GM21576 (cell line): ENCODE results near the gene TNFSF10.
"Not testable (repeated sequence)": the region's sequence is repeated elsewhere in the genome, so short reads cannot be mapped to it uniquely, and the experiment has no call there.

Source experiments
- ATAC-seq: cut with Tn5 transposase; IDR thresholded peaks from one replicate; pipeline ENCODE4 v1.9.1; 2021; ENCODE audit warnings: mild to moderate bottlenecking, moderate library complexity; ENCODE audit not compliant: unreplicated experiment

TNFSF10 gene

GRCh38 chr3:172522871-172523818 is at the start of gene TNFSF10:
TNFSF10 (minus strand) TSS chr3:172523430; CDS start chr3:172523384, 46 bp downstream.
- ATAC-seq, result peak; percentile 94

DNA sequence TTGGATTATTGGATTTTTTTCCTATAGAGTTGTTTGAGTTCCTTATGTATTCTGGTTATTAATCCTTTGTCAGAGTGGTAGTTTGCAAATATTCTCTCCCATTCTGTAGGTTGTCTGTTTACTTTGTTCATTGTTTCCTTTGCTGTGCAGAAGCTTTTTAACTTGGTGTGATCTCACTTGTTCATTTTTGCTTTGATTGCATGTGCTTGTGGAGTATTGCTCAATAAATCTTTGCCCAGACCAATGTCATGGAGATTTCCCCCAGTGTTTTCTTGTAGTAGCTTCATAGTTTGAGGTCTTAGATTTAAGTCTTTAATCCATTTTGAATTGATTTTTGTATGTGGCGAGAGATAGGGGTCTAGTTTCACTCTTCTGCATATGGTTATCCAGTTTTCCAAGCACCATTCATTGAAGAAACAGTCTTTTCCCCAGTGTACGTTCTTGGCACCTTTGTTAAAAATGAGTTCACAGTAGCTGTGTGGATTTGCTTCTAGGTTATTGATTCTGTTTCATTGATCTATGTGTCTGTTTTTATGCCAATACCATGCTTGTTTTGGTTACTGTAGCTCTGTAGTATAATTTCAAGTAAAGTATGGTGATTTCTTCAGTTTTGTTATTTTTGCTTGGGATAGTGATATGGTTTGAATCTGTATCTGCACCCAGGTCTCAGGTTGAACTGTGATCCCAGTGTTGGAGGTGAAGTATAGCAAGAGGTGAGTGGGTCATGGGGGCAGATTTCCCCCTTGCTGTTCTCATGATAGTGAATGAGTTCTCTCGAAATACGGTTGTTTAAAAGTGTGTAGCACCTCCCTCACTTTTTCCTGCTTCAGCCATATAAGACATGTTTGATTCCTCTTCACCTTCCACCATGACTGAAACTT is 46.1 kb upstream of the TNFSF10 start:
- no peak for ATAC-seq

DNA sequence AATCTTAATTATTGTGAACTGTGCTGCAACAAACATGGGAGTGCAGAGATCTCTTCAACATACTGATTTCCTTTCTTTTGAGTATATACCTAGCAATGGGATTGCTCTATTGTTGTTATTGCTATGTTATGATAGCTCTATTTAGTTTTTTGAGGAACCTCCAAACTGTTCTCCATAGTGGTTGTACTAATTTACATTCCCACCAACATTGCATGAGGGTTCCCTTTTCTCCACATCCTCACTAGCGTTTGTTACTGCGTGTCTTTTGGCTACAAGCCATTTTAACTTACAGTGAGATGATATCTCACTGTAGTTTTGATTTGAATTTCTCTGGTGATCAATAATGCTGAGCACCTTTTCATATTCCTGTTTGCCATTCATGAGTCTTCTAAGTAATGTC is 45.5 kb upstream of the TNFSF10 start:
- no peak for ATAC-seq

GRCh38 chr3:172566785-172567184 is 43.6 kb upstream of the TNFSF10 start:
- not testable (repeated sequence) for ATAC-seq

DNA sequence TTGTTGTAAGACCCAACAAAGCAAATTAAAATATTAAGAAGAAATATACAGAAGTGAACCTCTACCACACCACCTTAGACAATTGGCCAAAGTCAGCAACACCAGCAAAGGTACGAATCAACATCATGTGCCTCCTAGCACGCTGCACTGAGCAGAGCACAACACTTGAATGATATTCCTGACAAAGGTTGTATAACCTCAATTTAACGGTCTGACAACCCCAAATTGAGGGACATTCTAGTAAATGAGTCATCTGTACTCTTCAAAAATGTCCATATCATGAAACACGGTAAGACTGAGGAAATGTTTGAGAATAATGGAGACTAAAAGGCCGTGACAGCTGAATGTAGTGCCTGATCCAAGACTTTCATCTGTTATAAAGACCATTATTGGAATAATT is 41.3 kb upstream of the TNFSF10 start:
- no peak for ATAC-seq

DNA sequence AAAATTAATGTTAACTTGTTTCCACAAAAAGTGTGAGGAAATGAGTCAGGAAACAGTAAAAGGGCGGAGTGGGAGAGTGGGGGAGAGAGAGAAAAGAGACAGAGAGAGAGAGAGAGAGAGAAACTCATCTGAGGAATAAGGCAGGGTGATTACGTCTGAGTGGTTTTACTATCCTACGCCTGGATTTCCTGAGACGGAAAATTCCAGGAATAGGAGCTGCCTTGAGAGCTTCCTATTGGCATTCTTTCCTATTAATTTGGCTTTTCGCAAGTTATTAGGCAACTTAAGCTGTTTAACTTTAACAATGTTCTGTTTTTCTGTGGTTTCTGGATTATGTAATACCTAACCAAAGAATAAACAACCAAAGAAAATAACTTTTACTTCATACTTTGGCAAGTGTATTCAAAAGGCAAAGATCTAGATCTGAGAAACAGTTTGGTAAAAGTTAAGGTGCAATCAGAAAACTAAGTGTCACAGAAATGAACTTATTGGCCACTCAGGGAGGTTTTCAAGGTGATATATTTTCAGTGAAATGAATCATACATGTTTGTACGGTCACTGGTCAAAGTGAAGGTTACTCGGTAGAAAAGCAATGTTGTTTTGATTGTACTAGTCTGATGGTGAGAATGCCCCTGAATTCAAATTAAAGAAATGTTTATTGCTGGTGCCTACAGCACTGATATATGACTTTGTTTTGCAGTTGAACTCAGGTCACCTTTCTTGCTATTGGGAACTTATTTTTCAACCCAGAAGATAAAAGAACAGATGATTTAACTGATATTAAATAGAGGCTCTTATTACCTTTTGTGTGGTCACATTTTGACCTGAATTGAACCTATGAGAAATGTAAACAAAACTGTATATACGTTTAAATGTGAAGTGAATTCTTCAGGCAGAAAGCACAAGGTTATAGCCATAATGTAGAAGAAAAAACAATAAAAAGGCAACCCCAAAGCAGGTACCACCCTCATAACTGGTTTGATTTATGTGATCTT is 39.9 kb upstream of the TNFSF10 start:
- ATAC-seq, result no peak

DNA sequence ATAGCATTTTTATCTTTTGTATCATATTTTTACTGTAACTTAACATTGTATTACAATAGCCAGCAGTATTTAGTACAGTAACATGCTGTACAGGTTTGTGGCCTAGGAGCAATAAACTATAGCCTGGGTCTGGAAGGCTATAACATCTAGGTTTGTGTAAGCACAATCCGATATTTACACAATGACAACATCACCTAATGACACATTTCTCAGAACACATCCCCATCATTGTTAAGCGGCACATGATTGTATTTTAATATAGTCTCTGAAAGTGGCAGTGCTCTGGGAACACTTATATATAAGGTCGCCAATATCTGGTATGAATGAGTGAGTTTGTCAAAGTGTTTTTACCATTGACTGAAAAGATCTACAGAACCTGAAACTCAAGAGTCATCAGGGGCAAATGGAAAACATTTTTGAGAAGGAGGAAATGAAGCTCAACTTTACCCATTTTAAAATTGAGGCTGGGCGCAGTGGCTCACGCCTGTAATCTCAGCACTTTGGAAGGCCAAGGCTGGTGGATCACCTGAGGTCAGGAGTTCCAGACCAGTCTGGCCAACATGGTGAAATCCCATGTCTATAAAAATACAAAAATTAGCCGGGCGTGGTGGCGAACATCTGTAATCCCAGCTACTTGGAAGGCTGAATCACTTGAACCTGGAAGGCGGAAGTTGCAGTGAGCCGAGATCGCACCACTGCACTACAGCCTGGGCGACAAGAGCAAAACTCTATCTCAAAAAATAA is 38.8 kb upstream of the TNFSF10 start:
- ATAC-seq, result no peak

- ATAC-seq, result no peak
Observed at GRCh38 chr3:172560586-172560985, 37.4 kb upstream of the TNFSF10 start.

- no peak for ATAC-seq
Observed at GRCh38 chr3:172560026-172560425, 36.8 kb upstream of the TNFSF10 start.

GRCh38 chr3:172559020-172559419 is 35.8 kb upstream of the TNFSF10 start:
- ATAC-seq, result no peak

- no peak for ATAC-seq
Observed at GRCh38 chr3:172557515-172558220, 34.4 kb upstream of the TNFSF10 start.

- no peak for ATAC-seq
Observed at GRCh38 chr3:172553526-172554252, 30.5 kb upstream of the TNFSF10 start.

- ATAC-seq, result no peak
Observed at GRCh38 chr3:172552607-172553006, 29.4 kb upstream of the TNFSF10 start.

DNA sequence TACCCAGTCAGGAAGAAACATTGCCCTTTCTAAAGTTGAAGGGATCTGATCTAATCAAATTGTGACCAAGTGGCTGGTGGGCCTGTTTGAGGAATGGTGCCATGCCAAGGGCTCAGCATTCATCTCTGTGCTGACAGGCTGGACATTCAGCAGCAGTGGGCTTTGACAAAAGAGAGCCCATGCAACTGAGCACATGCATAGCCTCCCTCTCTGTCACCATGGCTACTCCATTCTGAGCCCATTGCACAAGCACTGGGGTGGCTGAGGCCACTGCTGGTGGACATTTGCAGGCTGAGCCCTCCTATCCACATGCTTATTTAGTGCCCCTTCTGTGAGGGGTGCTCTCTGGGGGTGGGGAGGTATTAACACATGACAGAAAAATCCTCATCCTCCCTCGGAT is 28.6 kb upstream of the TNFSF10 start:
- ATAC-seq, result no peak

DNA sequence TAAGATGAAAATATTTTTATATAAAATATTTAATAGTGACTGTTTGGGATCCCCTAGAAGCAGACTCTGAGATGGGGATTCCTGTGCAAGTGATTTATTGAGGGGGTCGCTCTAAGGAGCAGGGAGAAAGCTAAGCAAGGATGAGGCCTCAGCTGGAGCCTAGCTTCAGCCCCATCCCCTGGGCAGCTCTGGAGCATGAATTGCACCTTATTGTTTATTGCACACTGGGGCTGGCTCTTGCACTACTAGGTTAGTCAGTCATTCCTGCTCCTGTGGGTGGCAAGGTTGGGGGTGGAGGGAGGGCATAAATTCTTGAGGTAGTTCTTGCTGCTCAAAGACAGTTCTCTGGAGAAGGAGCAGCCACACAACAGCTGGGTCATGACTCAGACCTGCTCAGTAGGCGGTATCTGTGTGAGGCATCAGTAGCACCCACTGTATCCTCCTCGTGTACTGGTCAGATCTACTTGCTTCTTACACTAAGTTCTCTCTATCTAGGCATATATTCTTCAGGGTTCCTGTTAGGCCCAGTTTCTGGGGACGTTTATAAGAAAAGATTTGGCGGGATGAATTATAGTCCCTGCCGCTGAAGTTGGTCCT is 27.2 kb upstream of the TNFSF10 start:
- ATAC-seq, result no peak

- ATAC-seq, result no peak
Observed at GRCh38 chr3:172549144-172549543, 25.9 kb upstream of the TNFSF10 start.

DNA sequence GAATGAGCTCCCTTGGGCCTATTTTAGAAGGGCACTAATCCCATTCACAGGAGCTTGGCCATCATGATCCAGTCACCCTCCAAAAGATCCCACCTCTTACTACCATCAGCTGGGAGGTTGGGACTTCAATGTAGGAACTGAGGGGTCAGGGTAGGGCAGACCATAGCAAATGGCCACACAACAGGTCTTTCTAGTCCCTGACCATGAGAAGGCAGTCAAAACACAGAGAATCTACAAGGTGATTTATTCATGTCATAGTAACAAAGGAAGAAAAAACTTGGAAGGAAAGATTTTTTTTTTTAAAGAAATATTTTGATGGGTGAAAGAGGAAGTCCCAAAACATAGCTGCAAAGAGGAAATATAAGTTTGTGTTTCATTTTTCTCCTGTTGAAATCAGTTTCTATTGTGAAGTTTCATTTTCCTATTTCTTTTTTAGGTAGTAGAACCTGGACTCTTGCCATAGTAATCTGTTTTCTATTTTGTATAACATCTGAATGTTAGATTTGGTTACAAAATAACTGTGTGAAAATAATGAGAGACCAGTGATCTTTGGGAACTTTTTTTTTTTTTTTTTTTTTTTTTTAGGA is 23.5 kb upstream of the TNFSF10 start:
- ATAC-seq, result peak; percentile 63

GRCh38 chr3:172546105-172546504 is 22.9 kb upstream of the TNFSF10 start:
- no peak for ATAC-seq
